ENCODE results near the gene FSHR. TPM values are rescaled to one million over a fixed set of nuclear protein-coding genes. Genes with fewer than 3 reads are reported as not detected.

Gene FSHR
- total RNA-seq, 2 experiments from 2014 or later = not detected

DNA sequence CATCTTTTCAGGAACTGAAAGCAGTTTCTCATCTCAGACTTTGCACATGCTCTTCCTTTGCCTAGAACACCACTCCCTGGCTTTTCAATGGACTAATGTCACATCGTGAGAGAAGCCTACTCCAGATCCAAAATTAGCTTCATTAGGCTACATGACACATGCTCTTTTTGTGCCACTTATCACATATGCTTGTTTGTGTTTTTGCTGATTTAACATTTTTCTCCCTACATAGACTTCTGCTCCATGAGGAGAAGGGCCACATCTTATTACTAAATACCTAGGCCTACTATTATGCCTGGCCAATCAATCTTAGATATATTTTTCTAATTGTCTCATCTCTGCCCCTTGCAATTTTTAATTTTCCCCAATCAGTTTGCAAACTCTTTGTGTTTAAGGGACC, 212.4 kb downstream of the FSHR start:
- intact Hi-C loops (cut with micrococcal nuclease) = no loop called here
- no peaks in the 10 kb centered on the region for H3K9me3 Mint-ChIP-seq
- H3K4me1 Mint-ChIP-seq (ENCODE audit: low read depth) = no peaks in the 10 kb centered on the region
- no peak for DNase-seq
- CTCF ChIA-PET = interaction anchor here (0.5 kb wide), 1 partner anchor 377 kb away, joined by 4 read pairs; no protein-coding TSS in a partner anchor
- no peak overlapping the region for H3K4me3 Mint-ChIP-seq
- H3K27ac Mint-ChIP-seq = no peak overlapping the region
- no peaks in the 10 kb centered on the region for H3K27me3 Mint-ChIP-seq (ENCODE audit: low read depth)
- H3K36me3 Mint-ChIP-seq (ENCODE audit: low read depth) = no peaks in the 10 kb centered on the region

DNA sequence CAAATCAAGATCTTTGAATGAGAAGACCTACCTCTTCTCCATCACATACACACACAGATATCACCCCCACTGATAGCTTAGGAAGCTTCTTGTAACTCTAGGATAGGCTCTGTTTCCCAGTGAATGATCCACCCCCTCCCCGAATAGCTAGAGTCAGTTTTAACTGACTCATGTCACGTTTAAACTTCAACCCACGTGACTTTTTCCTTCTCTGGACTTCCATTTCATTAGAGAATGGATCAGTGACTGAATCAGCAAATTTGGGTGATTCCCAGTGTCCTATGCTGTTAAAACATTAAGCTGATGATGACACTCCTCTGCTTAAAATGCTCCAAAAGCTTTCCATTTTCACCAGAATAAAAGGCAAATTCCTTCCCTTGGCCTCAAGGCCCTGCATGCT, 212.9 kb downstream of the FSHR start:
- H3K27me3 Mint-ChIP-seq (ENCODE audit: low read depth) = no peaks in the 10 kb centered on the region
- no peak for DNase-seq
- H3K9me3 Mint-ChIP-seq = no peaks in the 10 kb centered on the region
- H3K4me1 Mint-ChIP-seq (ENCODE audit: low read depth) = no peaks in the 10 kb centered on the region
- H3K4me3 Mint-ChIP-seq = no peak overlapping the region
- CTCF ChIA-PET = interaction anchor here (0.5 kb wide), 1 partner anchor 378 kb away, joined by 4 read pairs; no protein-coding TSS in a partner anchor
- no peaks in the 10 kb centered on the region for H3K36me3 Mint-ChIP-seq (ENCODE audit: low read depth)
- intact Hi-C loops (cut with micrococcal nuclease) = no loop called here
- no peak overlapping the region for H3K27ac Mint-ChIP-seq

DNA sequence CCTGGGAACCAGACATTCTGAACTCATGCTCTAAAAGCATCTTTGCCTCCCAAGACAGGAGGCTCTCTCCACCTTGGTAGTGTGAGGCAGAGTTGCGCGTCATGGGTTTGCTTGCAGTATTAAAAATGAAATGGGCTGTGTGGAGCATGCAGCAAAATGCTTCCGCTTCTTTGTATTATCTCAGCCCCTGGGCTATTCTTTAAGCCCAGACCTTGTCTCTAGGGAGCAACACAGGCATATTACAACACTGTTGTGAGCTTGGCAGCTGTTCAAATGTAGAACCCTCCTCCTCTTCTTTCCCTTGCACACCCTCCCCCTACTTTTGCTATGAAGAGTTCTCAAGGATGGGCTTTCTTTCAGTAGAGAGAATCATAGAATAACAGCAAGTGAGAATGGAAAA, 213.7 kb downstream of the FSHR start:
- DNase-seq = no peak
- CTCF ChIA-PET = no interaction called here
- intact Hi-C loops (cut with micrococcal nuclease) = no loop called here
- Mint-ChIP-seq H3K9me3 (no peaks in the 10 kb centered on the region), H3K36me3 (ENCODE audit: low read depth) (no peaks in the 10 kb centered on the region), H3K27ac (no peak overlapping the region), H3K4me1 (ENCODE audit: low read depth) (no peaks in the 10 kb centered on the region), H3K4me3 (no peak overlapping the region), H3K27me3 (ENCODE audit: low read depth) (no peaks in the 10 kb centered on the region)

DNA sequence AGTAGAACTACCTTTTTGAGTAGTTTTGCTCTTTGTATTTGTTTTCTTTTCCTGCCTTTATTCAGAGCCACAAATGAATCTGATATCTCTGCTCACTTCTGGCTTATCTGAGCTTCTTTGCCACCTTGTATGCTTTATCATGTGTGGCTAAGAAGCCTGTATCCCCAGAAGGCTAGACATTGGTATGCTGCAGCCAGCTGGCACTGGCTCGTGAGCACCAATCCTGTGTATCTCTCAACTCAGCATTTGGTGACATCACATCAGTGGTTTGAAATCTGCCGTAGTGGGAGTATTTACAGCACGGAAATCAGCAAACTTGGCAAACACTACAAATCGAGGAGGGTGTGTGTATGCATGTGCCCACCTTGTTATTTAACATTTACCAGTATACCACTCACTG, 215.1 kb downstream of the FSHR start:
- Mint-ChIP-seq H3K9me3 (no peaks in the 10 kb centered on the region), H3K4me1 (ENCODE audit: low read depth) (no peaks in the 10 kb centered on the region), H3K27ac (no peak overlapping the region), H3K4me3 (no peak overlapping the region), H3K36me3 (ENCODE audit: low read depth) (no peaks in the 10 kb centered on the region), H3K27me3 (ENCODE audit: low read depth) (no peaks in the 10 kb centered on the region)
- intact Hi-C loops (cut with micrococcal nuclease) = no loop called here
- no peak for DNase-seq
- CTCF ChIA-PET = no interaction called here

DNA sequence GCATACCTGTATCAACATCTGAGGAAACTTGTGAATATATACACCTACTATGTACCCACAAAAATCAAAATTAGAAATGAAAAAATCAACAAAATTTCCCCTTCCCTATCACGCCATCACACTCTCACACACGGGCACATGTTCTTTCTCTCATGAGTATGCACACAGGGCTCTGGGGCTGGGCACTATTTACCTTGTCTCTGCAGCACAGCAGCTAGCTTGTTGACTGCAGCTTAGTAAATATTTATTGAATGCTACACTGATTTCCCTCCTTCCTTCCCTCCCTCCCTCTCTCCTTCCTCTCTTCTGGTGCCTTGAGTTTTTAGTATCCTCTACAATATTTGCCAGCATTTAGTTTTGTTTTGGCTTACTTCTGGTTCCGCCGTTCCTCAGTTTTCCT, 216.1 kb downstream of the FSHR start:
- H3K4me1 Mint-ChIP-seq (ENCODE audit: low read depth) = no peaks in the 10 kb centered on the region
- intact Hi-C loops (cut with micrococcal nuclease) = no loop called here
- H3K27ac Mint-ChIP-seq = no peak overlapping the region
- DNase-seq = no peak
- H3K4me3 Mint-ChIP-seq = no peak overlapping the region
- CTCF ChIA-PET = no interaction called here
- no peaks in the 10 kb centered on the region for H3K36me3 Mint-ChIP-seq (ENCODE audit: low read depth)
- no peaks in the 10 kb centered on the region for H3K27me3 Mint-ChIP-seq (ENCODE audit: low read depth)
- H3K9me3 Mint-ChIP-seq = no peaks in the 10 kb centered on the region

DNA sequence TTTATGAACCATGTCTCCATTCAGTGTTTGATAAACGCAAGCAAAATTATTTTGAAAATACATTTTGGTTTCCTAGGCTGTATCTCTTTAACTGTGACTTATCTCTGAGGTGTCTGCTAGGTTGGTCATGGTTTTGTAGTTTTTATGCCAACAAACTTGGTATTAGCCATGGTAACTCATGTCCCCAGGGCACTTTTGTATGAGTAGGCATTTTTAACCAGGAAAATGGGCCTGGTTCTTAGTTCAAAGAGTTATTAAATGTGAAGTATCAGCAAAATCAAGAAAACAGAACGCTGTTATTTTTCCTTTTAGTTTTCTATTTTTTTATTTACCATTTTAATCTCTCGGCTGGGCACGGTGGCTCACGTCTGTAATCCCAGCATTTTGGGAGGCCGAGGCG, 219.5 kb downstream of the FSHR start:
- CTCF ChIA-PET = no interaction called here
- no peak for DNase-seq
- Mint-ChIP-seq H3K4me1 (ENCODE audit: low read depth) (no peaks in the 10 kb centered on the region), H3K36me3 (ENCODE audit: low read depth) (no peaks in the 10 kb centered on the region), H3K4me3 (no peak overlapping the region), H3K27ac (no peak overlapping the region), H3K9me3 (no peaks in the 10 kb centered on the region), H3K27me3 (ENCODE audit: low read depth) (peaks cover 3% of the 10 kb centered on the region)
- intact Hi-C loops (cut with micrococcal nuclease) = no loop called here

DNA sequence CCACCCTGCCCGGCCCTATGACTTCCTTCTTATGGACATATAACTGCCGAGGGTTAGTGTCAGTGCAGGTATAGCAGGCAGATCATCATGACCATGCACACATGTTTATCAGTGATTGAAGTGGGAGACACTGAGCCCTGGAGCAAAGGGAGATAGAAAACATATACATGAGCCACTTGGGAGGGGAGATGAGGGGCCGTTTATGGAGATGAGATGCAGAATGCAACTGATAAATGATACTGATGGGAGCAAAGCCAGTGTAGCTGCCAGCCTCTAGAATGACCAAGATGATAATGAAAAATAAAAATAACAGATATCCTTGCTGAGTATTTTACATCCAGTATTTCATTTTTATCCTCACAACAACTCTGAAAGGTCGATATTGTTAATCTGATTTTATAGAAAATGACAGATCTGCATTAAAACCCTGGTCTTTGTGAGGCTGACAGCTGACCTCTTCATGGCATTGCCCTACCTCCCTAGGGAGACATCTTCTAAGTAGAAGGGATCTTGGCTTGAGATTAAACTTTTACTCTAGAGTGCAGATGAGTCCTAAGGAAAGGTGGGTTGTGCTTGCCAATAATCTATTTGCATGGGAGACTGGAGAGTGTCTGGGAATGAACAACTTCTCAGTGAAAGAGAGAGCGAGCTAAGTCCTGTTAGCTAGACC, 220.4 kb downstream of the FSHR start:
- Mint-ChIP-seq H3K4me3 (no peak overlapping the region), H3K27me3 (ENCODE audit: low read depth) (peaks cover 3% of the 10 kb centered on the region), H3K36me3 (ENCODE audit: low read depth) (no peaks in the 10 kb centered on the region), H3K4me1 (ENCODE audit: low read depth) (no peaks in the 10 kb centered on the region), H3K9me3 (no peaks in the 10 kb centered on the region), H3K27ac (no peak overlapping the region)
- DNase-seq = no peak
- intact Hi-C loops (cut with micrococcal nuclease) = no loop called here
- CTCF ChIA-PET = no interaction called here

DNA sequence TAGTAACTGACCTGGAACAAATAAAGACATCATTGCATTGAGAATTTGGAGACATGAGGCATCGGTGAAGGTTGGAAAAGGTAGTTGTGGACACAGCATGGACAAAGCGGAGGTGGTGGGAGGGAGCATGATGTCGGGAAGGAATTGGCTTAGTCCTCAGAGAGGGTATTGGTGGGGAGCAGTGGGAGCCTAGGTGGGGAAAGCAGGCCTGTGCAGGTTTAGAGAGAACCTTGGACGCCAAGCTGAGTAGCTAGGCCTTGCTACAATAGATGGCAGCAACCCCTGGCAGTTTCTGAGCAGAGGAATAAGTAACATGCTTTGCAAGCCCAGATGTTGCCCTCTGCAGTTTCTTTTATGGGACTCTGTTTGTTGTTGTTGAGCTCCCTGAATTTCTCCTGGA, 221.6 kb downstream of the FSHR start:
- Mint-ChIP-seq H3K4me3 (no peak overlapping the region), H3K4me1 (ENCODE audit: low read depth) (no peaks in the 10 kb centered on the region), H3K27ac (no peak overlapping the region), H3K9me3 (no peaks in the 10 kb centered on the region), H3K36me3 (ENCODE audit: low read depth) (no peaks in the 10 kb centered on the region), H3K27me3 (ENCODE audit: low read depth) (peaks cover 3% of the 10 kb centered on the region)
- CTCF ChIA-PET = no interaction called here
- DNase-seq = no peak
- intact Hi-C loops (cut with micrococcal nuclease) = no loop called here

DNA sequence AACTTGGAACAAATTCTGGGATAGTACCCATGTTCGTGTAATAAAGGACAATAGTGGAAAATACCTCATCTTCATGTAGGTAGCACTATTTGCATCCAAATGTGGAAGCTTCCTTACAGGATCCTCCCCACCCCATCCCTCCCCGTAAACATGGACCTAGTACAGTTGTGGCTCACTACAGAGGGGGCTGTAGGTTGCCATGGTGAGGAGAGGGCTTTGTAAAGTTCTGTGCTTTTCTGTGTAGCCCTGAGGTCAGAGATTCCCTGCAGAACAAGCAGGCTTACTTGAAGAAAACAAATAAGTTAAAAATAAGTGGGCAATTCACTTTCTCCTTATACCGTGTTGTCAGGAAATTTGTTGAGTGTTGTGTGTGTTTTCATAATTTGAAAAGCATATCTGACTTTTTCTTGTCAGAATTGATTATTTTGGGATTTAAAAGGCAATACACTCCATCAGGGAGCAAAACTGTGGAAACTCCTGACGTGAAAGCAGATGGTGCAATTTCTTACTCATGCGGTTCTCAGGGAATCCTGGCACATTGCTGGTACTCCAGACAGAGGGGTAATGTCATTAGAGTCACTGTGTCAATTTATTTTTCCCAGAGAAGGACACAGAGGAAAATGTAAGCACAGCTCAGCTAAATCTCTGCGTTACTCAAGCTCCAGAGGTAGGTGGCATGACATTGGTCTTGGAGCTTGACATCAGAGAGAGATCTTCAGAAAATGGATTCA, 224.6 kb downstream of the FSHR start:
- Mint-ChIP-seq H3K9me3 (peaks cover 5% of the 10 kb centered on the region), H3K4me1 (ENCODE audit: low read depth) (no peaks in the 10 kb centered on the region), H3K36me3 (ENCODE audit: low read depth) (no peaks in the 10 kb centered on the region), H3K27ac (no peak overlapping the region), H3K27me3 (ENCODE audit: low read depth) (peaks cover 3% of the 10 kb centered on the region), H3K4me3 (no peak overlapping the region)
- CTCF ChIA-PET = interaction anchor here (0.6 kb wide), 1 partner anchor 16 kb away, joined by 3 read pairs; no protein-coding TSS in a partner anchor
- no peak for DNase-seq
- intact Hi-C loops (cut with micrococcal nuclease) = no loop called here

DNA sequence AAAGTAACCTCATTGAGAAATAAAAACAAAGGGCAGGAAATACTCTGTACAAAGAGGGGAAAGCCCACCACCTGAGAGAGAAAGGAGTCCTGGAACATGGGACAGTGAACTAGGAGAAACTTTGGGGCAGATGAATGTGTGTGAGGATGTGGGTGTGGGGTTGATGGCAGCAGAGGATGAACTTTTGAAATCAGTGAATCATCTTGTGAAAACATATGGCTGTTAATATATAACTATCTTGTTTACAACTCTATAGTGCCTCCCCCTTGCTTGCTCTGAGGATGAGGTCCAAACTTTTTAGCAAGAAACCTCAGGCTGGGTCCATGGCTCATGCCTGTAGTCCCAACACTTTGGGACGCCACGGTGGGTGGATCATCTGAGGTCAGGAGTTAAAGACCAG, 227.0 kb downstream of the FSHR start:
- CTCF ChIA-PET = no interaction called here
- H3K9me3 Mint-ChIP-seq = peaks cover 8% of the 10 kb centered on the region
- DNase-seq = no peak
- H3K27ac Mint-ChIP-seq = no peak overlapping the region
- no peak overlapping the region for H3K4me3 Mint-ChIP-seq
- intact Hi-C loops (cut with micrococcal nuclease) = no loop called here
- H3K27me3 Mint-ChIP-seq (ENCODE audit: low read depth) = peaks cover 3% of the 10 kb centered on the region
- H3K4me1 Mint-ChIP-seq (ENCODE audit: low read depth) = no peaks in the 10 kb centered on the region
- no peaks in the 10 kb centered on the region for H3K36me3 Mint-ChIP-seq (ENCODE audit: low read depth)

DNA sequence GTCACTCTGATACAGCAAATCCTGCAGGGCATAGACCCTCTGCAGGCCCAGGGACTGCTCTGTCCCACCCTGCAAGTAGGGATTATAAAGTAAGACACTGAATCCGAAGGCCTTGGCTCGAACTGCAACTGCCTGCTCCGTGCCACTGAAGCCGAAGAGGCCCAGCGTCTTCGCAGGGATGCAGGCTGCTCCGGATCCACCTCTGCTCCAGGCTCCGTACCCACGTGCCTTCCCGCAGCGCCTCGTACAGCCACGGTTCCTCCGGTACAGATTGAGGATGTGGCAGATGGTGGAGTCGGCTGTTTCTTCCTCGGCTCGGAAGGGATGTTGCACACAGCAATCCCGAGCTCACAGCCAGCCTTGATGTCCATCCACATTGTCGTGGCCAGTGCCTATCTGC, 238.4 kb downstream of the FSHR start:
- no peak overlapping the region for H3K27ac Mint-ChIP-seq
- no peaks in the 10 kb centered on the region for H3K27me3 Mint-ChIP-seq (ENCODE audit: low read depth)
- no peaks in the 10 kb centered on the region for H3K4me1 Mint-ChIP-seq (ENCODE audit: low read depth)
- CTCF ChIA-PET = no interaction called here
- no peaks in the 10 kb centered on the region for H3K36me3 Mint-ChIP-seq (ENCODE audit: low read depth)
- DNase-seq = no peak
- H3K9me3 Mint-ChIP-seq = no peaks in the 10 kb centered on the region
- intact Hi-C loops (cut with micrococcal nuclease) = no loop called here
- H3K4me3 Mint-ChIP-seq = no peak overlapping the region

DNA sequence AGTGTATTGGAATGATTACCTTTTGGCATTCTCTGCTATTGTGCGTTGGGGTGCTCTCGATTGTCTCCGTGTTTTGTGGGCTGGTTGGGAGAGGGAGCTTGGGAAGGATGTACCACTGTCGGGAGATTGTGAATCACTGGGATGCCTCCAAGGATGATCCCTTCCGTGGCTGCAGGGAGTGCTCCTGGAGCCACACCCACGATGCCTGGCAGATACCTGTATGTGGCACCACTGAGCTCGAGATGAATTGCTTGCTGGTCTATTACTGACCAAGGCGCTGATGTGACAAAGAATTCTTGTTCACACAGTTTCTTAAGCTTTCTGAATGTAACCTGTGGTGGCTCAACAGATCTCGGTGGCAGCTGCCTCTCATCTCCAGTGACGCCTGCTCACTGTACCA, 239.1 kb downstream of the FSHR start:
- no peak overlapping the region for H3K27ac Mint-ChIP-seq
- H3K27me3 Mint-ChIP-seq (ENCODE audit: low read depth) = no peaks in the 10 kb centered on the region
- intact Hi-C loops (cut with micrococcal nuclease) = no loop called here
- H3K36me3 Mint-ChIP-seq (ENCODE audit: low read depth) = no peaks in the 10 kb centered on the region
- no peak for DNase-seq
- no peaks in the 10 kb centered on the region for H3K9me3 Mint-ChIP-seq
- CTCF ChIA-PET = no interaction called here
- no peaks in the 10 kb centered on the region for H3K4me1 Mint-ChIP-seq (ENCODE audit: low read depth)
- H3K4me3 Mint-ChIP-seq = no peak overlapping the region

DNA sequence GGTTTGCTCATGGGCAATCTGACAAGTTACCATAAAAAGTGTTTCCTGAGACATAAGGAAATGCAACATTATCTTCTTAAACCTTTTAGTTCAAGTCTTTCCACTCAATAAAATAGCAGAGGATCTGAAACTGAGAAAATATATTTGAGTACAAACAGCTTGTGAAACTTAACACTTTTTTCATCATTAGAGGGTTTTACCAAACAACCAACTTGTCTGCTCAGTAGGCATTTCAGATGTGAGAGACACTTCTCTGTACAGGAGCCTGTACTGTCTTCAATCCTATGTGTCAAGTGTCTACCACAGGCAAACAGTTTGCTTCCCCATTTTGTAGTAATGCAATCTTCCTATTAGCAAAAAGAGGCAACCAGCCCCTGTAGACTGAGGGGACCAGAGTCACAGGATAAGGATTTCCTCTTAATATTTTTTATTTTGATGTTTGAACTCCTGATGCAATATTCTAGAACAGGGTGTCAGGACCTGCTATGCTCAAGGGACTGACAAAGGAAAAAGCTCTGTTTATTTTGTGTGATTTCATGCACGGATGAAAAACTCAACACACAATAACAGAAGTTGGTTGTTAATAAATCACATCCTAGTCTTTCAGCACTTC, 239.7 kb downstream of the FSHR start:
- Mint-ChIP-seq H3K4me3 (no peak overlapping the region), H3K9me3 (no peaks in the 10 kb centered on the region), H3K36me3 (ENCODE audit: low read depth) (no peaks in the 10 kb centered on the region), H3K4me1 (ENCODE audit: low read depth) (no peaks in the 10 kb centered on the region), H3K27me3 (ENCODE audit: low read depth) (no peaks in the 10 kb centered on the region), H3K27ac (no peak overlapping the region)
- DNase-seq = no peak
- CTCF ChIA-PET = no interaction called here
- intact Hi-C loops (cut with micrococcal nuclease) = no loop called here
